ENCODE measurements around the gene OR8D2.

Gene OR8D2, protein sequence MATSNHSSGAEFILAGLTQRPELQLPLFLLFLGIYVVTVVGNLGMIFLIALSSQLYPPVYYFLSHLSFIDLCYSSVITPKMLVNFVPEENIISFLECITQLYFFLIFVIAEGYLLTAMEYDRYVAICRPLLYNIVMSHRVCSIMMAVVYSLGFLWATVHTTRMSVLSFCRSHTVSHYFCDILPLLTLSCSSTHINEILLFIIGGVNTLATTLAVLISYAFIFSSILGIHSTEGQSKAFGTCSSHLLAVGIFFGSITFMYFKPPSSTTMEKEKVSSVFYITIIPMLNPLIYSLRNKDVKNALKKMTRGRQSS

DNA sequence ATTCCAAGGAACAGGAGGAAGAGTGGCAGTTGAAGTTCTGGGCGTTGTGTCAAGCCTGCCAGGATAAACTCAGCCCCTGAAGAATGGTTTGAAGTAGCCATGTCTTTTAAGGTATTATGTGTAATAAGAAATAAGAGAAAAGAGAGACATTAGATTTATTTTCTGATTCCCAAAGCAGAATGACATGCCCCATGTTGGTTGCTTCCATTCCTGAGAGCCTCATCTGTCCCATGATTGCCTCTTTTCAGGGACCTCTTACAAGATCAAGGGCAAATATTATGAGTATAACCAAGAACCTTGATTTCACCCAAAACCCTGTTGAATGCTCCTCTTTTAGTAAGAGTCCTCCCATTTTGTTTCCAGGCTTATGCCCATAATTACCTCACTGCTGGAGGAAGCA lies at the start of gene OR8D2:
Gene OR8D2, minus strand, starts transcription at position 101 of the 400 bp plus-strand sequence. Its CDS starts 0 bp downstream, at position 101.
- no peak for DNase-seq

DNA sequence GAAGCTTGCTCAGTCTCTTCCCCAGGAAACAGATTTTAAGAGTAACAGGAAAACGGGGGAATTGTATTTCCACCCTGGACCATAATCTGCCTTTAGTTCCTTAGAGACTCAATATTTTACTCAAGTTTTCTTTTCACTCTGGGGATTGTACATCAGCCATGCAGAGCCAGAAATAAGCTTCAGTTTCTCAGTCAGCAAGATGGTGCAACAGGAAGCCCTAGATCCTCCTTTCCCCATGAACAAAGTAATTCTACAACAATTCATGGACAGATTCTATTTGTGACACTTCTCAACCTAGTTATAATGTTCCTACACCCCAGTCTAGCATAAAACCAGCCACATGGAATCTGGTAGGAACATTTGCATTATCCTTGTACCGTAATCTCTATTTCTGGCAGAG lies 39.6 kb upstream of the OR8D2 start:
- DNase-seq = no peak

DNA sequence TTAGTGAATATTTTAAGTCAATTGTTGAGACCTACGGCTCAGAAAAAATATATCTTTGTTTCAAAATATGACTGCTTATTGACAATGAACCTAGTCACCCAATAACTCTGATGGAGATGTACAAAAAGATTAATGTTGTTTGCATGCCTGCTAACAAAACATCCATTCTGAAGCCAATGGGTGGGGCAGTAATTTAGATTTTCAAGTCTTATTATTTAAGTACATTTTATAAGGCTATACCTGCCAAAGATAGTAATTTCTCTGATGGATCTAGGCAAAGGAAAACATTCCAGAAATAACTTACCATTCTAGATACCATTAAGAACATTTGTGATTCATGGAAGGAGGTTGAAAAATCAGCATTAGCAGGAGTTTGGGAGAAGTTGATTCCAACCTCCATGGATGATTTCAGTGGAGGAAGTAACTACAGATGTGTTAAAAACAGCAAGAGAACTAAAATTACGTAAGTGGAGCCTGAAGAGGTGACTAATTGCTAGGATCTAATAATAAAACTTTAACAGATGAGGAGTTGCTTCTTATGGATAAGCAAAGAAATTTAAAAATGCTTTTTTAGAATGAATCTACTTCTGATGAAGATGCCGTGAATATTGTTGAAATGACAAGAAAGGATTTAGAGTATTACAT lies 26.4 kb upstream of the OR8D2 start:
- no peak for DNase-seq

DNA sequence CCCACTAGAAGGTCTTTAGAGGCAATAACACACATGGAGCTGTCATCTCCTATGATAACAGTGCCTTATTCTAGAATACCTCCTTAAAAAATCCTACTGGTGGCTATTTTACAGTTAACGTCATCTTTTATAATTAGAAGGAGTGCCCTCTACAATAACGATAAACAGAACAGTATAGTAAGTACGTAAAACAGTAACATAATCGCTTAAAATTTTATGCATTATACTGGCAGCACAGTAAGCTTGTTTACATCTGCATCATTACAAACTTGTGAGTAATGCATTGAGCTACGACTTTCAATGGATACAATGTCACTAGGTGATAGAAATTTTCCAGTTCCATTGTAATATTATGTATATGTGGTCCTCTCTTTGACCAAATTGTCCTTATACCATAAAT lies 24.3 kb upstream of the OR8D2 start:
- no peak for DNase-seq

DNA sequence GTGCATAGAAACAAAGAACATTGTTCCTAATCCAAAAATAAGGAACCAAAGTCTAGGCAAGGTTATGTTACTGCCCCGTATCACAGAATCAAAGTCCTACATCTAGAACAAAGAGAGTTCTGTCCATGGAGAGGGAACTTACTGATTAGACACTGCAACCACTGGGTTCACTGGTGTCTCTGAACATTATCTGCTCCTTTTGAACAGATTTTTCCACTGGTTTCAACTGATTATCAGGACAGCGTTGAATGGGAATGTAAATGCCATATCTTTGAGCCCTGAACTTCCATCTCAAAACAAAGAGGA lies 20.1 kb upstream of the OR8D2 start:
- no peak for DNase-seq

DNA sequence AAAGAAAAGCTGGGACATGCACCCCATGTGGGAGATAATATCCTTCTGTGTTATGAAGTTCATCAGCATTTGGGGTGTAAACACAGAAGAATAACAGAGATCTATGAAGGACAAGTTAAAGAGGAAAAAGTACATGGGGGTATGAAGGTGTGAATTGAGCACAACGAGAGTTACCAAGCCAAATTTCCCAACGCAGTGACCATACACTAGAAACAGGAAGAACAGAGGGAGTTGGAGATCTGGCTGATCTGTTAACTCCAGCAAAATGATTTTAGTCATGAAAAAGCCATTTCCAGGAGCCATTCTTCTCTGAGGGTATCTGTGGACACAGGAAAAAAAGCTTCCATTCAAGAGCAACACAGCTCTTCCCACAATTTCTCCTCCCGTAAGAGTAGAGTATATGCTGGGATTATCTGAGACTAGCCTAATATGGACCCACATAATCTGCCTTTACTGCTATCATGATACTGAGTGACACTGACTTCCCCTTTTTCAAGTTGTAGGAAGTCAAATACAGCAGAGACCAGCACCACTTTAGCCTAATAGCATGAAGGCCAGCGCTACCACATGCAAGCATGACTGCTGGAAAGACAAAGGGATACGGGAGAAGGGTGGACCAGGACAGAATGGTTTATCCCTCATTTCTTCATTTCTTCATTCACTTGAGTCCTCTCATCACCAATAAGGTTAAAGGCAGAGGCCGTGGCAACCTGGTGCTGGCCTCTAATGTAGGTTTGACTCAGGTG lies 19.6 kb upstream of the OR8D2 start:
- no peak for DNase-seq

DNA sequence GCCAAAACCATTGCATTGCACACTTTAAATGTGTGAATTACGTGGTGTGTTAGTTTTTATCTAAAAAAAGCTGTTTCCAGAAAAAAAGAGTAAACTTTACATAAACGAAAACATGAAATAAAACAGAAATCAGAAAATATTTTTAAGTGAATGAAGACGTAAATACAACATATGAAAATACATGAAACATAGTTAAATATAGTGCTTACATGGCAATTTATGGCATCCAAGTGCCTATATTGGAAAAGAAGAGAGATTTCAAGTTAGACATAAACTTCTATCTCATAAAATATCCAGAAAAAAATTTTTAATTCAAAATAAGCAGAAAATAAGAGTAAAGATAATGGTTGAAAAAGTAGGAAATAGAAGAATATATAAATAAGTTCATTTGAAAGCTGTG lies 11.9 kb upstream of the OR8D2 start:
- DNase-seq = no peak

DNA sequence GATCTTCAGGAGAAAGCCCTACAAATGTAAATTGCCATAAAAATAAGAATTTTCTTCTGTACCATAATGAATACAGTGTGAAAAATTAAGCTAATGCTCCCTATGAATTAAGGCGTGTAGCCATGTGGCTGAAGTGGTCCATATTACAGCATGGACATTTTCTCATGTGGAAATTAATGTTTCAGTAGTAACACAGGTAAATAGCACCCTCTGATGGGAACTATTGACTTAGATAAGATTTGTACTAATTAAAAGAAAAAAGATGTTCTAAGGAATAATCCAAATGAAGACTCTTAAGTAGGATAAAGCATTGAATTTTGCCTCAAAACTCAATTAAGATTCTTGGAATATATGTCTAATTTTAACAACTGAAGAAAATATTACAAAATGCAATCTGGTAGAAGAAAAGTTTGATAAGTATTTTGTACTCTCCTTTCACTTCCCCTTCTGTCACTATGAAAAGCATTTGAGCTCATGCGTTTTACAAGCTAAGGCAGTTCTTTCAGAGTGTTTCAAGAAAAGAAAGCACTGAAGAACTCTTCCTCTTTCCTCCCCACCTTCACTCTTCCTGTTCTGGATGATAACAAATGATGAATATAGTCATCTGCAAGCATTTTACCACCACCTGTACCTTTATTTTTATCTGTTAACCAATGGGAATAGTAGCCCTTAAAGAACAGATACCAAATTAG lies 9.9 kb upstream of the OR8D2 start:
- no peak for DNase-seq

DNA sequence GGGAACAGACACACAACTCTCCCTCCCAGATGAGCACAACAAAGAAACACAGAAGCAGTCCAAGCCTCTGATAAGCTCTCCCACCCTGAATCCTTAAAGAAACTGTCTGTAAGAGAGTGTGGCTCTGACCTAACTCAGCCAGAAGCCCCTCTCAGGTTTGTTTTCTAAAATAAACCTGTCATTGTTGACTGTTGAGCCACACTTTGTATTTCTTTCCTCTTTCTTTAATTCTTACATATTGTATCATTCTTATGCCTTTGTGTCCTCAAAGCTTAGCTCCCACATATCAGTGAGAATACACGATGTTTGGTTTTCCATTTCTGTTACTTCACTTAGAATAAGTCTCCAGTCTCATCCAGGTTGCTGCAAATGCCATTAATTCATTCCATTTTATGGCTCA lies 7.8 kb upstream of the OR8D2 start:
- DNase-seq = no peak

DNA sequence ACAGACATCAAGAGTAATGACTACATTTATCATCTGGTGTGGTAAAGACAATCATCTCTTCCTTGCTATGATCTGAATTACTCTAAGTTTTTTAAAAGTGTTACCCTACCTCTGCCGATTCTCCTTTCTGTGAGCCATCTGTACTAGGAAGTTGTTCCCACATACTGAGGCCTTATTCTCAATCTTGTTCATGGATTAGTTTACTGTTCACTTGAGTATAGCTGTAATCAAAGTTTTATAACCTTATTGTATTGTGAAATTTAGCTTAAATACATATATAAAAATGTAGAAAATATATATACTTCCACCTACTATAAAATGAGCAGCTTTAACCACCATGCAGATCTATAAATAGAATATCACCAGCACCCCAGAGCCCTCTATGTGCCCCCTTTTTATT lies 2.4 kb upstream of the OR8D2 start:
- no peak for DNase-seq

DNA sequence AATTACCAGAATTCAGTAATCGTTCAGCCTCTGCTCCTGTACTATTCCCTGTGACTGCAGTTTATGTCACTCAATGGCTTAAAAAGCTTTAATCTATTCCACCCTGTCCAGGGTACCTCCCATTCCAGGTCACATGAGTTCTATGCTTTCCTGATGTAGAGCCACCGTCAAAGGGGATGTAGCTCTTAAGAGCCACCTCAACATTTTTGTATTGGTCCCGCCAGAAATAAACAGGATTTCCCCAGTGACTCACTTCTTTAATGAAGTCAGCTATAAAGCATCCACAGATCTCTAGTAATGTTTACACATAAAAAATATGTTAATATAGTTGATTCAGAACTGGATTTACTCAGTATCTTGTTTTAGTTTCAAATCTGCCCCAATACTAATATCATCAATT lies 4.9 kb downstream of the OR8D2 start:
- no peak for DNase-seq

DNA sequence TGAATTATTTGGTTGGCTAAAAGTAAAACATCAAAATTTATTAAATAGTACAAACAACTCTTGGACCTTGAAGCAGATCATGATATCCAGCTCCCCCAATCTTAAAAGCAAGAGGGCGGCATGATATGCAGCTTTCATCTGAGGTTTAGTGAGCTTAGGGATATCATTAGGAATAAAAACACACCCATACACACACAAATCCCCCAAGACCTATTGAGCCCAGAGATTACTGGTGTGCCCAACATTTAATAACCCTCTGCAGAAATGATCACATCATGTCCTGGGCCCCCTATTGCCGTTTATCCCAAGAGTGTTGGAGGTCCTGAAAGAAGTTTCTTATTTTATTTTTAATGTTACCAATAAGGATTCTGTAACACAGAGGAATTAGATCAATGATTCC lies 6.1 kb downstream of the OR8D2 start, which contains the start of gene OR8D1:
Gene OR8D1, minus strand, starts transcription at position 101 of the 400 bp plus-strand sequence. CDS start 3,183 bp downstream, outside the sequence.
- no peak for DNase-seq

DNA sequence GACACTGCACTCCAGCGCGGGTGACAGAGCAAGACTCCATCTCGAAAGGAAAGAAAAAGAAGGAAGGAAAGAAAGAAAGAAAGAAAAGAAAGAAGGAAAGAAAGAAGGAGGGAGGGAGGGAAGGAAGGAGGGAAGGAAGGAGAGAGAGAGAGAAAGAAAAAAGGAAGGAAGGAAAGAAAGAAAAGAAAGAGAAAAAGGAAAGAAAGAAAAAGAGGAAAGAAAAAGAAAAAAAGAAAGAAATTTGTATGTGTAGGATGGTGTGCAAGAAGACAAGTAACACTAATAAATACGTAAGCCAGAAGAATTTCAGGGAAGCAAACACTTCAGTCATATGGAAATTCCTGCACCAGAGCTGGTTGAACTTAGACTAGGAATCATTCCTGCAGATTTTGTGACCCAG lies 6.9 kb downstream of the OR8D2 start:
- DNase-seq = no peak

DNA sequence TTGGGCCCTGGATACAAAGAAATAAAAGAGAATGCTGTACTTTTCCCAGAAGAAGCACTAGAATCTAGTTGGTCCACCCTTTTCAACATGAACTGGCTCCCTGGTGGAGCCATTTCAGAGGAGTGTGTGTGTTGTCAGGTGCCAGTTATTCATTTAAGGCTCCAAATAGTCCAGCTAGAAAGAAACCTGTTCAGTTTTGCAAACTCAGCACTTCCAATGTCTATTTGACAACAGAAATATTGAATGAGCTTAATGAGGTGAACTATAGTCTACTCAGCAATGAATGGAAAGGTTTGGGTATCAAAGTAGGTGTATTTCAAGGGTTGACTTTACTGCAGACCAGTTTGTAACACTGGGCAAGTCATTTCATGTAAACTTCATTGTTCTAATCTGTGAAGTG lies 8.3 kb downstream of the OR8D2 start:
- DNase-seq = no peak

DNA sequence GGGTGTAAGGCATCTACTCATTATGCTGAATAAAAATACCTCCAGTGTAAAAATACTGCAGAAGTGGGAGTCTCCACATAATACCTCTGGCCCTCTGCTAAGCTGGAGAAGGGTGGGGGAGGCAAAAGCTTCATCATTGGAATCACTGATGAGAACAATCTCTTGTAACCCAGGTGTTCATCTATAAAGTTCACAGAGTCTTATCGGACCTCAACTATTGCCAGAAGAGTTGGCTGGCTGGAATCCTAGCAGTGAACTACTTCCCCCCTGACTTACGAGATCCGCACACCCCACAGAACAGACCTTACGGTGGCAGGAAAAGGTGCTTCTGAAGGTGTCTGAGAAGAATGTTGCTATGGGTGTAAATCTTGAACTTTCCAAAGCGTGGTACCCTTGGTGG lies 8.7 kb downstream of the OR8D2 start:
- no peak for DNase-seq

DNA sequence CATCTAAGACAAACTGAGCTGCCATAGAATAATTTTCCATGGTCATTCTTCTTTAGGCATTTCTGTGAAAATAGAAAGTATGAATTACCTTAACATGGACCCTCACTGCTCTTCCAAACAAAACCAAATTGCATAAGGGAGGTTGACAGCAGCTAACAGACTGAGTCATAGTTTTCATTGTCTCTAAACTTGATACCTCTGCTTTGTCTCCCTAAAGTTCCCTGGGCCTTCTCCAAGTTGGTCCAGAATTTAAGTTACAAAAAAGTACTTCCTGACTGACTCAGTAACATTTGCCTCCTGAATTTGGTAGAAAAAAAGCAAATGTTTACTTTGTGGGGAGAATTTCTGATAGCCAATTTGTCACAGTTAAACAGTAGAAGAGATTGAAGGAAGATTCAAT lies 9.3 kb downstream of the OR8D2 start:
- no peak for DNase-seq

DNA sequence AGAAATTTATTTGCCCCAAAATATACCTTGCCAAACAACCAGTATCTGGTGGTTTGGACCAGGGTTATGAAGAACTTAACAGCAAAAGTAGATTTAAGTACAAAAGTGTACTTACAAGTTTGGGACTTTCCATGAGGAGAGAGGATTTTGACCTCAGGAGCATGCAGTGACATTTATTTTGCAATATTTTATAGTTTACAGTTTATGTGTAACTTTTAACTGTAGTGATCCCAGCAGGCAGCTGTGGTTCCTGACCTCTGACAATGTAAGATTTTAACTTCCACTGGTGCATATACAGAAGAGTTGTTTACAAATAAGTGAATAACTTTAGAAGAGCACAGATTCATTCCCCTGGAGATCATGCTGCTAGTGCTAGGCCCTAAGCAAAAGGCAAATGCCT lies 12.9 kb downstream of the OR8D2 start:
- DNase-seq = no peak

DNA sequence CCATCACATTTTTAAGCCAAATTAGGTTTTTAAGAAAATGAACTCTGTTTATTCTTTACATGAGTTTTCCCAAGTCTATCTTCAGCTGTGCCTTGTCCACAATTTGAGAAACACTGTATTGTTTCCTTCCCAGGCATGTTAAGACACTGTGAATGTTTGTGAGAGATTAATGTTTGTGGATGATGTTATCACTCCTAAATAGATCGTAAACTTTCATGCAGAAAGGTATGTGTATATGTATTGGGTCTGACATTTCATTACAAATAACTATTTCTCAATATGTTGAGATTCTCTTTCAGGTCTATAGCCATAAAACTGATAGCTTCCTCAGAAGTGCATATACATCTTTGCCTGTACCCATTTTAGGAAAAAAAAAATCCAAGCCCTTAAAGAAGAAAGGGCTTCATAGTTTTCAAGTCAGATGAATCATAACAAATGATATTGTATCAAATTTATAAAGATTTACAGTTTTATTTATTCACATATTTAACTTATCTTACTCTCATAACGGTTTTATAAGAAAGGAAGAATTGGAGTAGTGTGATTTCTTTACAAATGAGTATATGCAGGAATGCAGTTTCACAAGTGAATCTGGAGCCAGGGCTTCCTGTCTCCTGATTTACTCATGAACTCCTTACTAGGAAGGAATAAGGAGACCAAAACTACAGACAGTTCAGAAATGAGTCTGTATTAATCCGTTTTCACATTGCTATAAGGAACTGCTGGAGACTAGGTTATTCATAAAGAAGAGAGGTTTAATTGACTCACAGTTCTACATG lies 17.5 kb downstream of the OR8D2 start:
- DNase-seq = no peak

DNA sequence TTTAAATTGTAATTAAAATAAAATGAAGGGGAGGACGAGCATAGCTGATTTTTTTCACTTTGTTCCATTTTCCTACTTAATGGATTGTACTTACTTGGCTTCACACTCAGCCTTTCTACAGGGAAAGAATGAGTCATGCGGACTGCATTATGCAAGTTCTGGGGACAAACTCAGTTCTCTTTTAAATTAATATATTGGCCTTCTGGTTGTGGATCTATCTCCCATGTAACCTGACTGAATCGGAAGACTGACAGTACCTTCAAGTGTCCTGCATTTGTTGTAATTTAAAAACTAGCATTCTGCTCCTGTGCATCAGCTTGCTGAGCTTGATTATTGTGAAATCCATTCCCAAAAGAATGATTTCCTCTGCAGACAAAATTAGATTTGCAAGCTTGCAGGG lies 18.4 kb downstream of the OR8D2 start:
- DNase-seq = no peak

DNA sequence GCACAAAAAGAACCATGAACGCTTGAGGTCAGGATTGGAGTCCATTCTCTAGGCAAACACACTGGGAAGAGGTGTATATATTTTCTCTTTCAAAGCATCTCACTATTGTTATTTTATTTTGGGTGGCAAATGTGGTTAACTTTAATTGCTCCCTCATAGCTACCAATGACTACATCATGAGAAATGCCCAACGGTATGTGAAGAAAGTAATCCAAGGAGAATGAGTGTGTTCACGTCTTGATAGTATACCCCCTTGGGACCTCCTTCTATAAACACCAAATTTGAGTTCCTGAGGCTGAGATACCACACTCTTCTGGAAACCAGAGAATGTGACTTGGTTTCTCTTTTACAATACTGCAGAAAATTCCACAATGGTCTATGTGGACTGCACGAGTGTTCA lies 22.1 kb downstream of the OR8D2 start:
- DNase-seq = no peak

DNA sequence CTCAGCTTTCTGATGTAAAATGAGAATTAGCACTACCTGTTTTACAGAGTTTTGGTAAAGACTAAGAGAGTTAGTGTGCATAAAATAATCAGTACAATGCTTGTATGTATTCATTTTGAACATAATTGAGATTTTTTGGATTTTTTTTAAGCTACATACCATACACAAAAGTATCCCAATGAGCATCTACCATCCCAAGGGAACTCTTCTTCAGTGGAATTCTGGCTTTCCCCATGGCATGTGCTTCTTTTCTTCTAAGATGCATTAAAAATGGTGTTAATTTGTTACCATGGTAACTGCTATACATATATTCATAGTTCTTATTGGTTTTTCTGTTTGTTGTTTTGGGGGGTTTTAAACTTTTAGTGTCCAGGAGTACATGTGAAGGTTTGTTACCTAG lies 24.0 kb downstream of the OR8D2 start:
- DNase-seq = no peak

DNA sequence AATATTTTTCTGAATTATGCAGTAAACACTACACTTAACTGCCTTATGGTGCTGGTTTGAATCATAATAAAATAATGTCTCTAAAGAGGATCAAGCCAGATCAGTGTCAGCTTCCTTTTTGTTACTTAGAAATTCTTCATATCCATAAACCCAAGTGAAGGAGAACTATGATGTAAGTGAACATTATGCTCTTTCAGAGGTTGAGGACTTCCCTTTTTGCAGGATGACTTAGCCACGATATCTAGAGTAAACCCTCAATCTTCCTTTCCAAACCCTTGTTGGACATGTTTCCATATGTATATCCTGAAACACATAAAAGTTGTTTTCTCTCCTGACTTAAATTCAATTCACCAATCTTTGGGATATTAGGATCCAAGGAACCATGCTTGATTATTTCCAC lies 25.3 kb downstream of the OR8D2 start:
- no peak for DNase-seq

Measured in NCI-H69 (cell line).